Measurements from ENCODE around the gene SLC30A1. TPM values are rescaled to one million over a fixed set of nuclear protein-coding genes. Genes with fewer than 3 reads are reported as not detected.
A peak's percentile ranks its signal among the peaks of the same experiment; 100 is the strongest.
"Not testable (repeated sequence)": the region's sequence is repeated elsewhere in the genome, so short reads cannot be mapped to it uniquely, and the experiment has no call there.

SLC30A1 gene
- polyA plus RNA-seq, 3 donors, result 11.9 to 15.4 (median 13.2) TPM

- Histone ChIP-seq H4K20me1 (ENCODE audit: insufficient read depth, low read length) (no peaks in the 10 kb centered on the region), H3K9ac (ENCODE audit: insufficient read depth, low read length, poor library complexity, severe bottlenecking) (no peak overlapping the region), H3K9me3 (replicated peaks in 1 of 2; ENCODE audit: control insufficient read depth in 1 of 2, insufficient read depth in 1 of 2, low read length in 2 of 2) (no peaks in the 10 kb centered on the region), H3K4me3 (replicated peaks in 1 of 3; ENCODE audit: low read depth in 2 of 3, low read length in 3 of 3) (no peak overlapping the region), H3K4me2 (replicated peaks; ENCODE audit: extremely low read depth, low read length, poor library complexity, severe bottlenecking) (no peak overlapping the region), H3K79me2 (ENCODE audit: insufficient read depth, low read length) (no peaks in the 10 kb centered on the region), H2AFZ (ENCODE audit: insufficient read depth, low read depth, low read length, poor library complexity, severe bottlenecking) (no peak overlapping the region), H3K4me1 (ENCODE audit: control insufficient read depth in 1 of 2, insufficient read depth in 2 of 2, low read length in 2 of 2) (no peaks in the 10 kb centered on the region), H3K36me3 (replicated peaks in 1 of 2; ENCODE audit: control insufficient read depth in 1 of 2, insufficient read depth in 2 of 2, low read length in 2 of 2) (no peaks in the 10 kb centered on the region), H3K27ac (ENCODE audit: low read depth in 1 of 2, low read length in 2 of 2) (no peak overlapping the region), H3K27me3 (ENCODE audit: control insufficient read depth in 2 of 2, insufficient read depth in 2 of 2, low read length in 2 of 2) (no peaks in the 10 kb centered on the region)
- no peak for DNase-seq
- H3K4me3 Mint-ChIP-seq, result no peak overlapping the region
- WGBS (ENCODE audit: insufficient coverage), result 100% methylated on average over 2 of the region's 2 CpGs
- H3K4me1 Mint-ChIP-seq, result no peaks in the 10 kb centered on the region
- intact Hi-C loops (cut with micrococcal nuclease), result no loop called here
- no peaks in the 10 kb centered on the region for H3K36me3 Mint-ChIP-seq
- H3K27me3 Mint-ChIP-seq (ENCODE audit: low read depth in 3 of 3), result peaks cover 1 to 8% (median 6%) of the 10 kb centered on the region in 3 donors
- peak overlapping the region in 2 of 7 donors; percentile 24 to 30 for H3K27ac Mint-ChIP-seq
- TF ChIP-seq, protein P1, sequence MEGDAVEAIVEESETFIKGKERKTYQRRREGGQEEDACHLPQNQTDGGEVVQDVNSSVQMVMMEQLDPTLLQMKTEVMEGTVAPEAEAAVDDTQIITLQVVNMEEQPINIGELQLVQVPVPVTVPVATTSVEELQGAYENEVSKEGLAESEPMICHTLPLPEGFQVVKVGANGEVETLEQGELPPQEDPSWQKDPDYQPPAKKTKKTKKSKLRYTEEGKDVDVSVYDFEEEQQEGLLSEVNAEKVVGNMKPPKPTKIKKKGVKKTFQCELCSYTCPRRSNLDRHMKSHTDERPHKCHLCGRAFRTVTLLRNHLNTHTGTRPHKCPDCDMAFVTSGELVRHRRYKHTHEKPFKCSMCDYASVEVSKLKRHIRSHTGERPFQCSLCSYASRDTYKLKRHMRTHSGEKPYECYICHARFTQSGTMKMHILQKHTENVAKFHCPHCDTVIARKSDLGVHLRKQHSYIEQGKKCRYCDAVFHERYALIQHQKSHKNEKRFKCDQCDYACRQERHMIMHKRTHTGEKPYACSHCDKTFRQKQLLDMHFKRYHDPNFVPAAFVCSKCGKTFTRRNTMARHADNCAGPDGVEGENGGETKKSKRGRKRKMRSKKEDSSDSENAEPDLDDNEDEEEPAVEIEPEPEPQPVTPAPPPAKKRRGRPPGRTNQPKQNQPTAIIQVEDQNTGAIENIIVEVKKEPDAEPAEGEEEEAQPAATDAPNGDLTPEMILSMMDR (IDR thresholded peaks at IDR 0.05), result no peak
- H3K9me3 Mint-ChIP-seq, result peaks cover 2 to 14% (median 10%) of the 10 kb centered on the region in 7 donors
These were observed 37.7 kb downstream of the SLC30A1 start for GRCh38 chr1:211541278-211541677.

GRCh38 chr1:211540824-211541223, 38.1 kb downstream of the SLC30A1 start:
- H3K27me3 Mint-ChIP-seq (ENCODE audit: low read depth in 3 of 3); H3K9ac ChIP-seq (ENCODE audit: insufficient read depth, low read length, poor library complexity, severe bottlenecking); DNase-seq; H3K27me3 ChIP-seq (ENCODE audit: control insufficient read depth in 2 of 2, insufficient read depth in 2 of 2, low read length in 2 of 2); H3K27ac Mint-ChIP-seq; H3K4me2 ChIP-seq (replicated peaks; ENCODE audit: extremely low read depth, low read length, poor library complexity, severe bottlenecking); H2AFZ ChIP-seq (ENCODE audit: insufficient read depth, low read depth, low read length, poor library complexity, severe bottlenecking); H3K4me1 ChIP-seq (ENCODE audit: control insufficient read depth in 1 of 2, insufficient read depth in 2 of 2, low read length in 2 of 2); H3K27ac ChIP-seq (ENCODE audit: low read depth in 1 of 2, low read length in 2 of 2); intact Hi-C loops (cut with micrococcal nuclease); H3K4me1 Mint-ChIP-seq; H4K20me1 ChIP-seq (ENCODE audit: insufficient read depth, low read length); H3K4me3 ChIP-seq (replicated peaks in 1 of 3; ENCODE audit: low read depth in 2 of 3, low read length in 3 of 3); H3K36me3 Mint-ChIP-seq; H3K9me3 ChIP-seq (replicated peaks in 1 of 2; ENCODE audit: control insufficient read depth in 1 of 2, insufficient read depth in 1 of 2, low read length in 2 of 2); H3K4me3 Mint-ChIP-seq; H3K79me2 ChIP-seq (ENCODE audit: insufficient read depth, low read length); H3K36me3 ChIP-seq (replicated peaks in 1 of 2; ENCODE audit: control insufficient read depth in 1 of 2, insufficient read depth in 2 of 2, low read length in 2 of 2): not testable (repeated sequence)
- peaks cover 2 to 14% (median 10%) of the 10 kb centered on the region in 7 donors for H3K9me3 Mint-ChIP-seq
- 88% methylated on average over 1 of the region's 1 CpG for WGBS (ENCODE audit: insufficient coverage)

Data from CD14-positive monocyte (primary cell).